HUES64 (cell line): ENCODE data around the gene KRT15.

Experiments used
- H3K27ac ChIP-seq: 2 replicates; pipeline ENCODE4 v1.7.0; 2013; ENCODE audit warnings: low read depth, low read length, inconsistent platforms
- H3K27me3 ChIP-seq: 2 replicates; pipeline ENCODE4 v1.6.1; 2013; ENCODE audit warnings: mild to moderate bottlenecking, low read length; ENCODE audit not compliant: insufficient read depth
- H3K36me3 ChIP-seq: 2 replicates; pipeline ENCODE4 v1.6.1; 2013; ENCODE audit warnings: mild to moderate bottlenecking, low read length; ENCODE audit not compliant: insufficient read depth
- H3K4me1 ChIP-seq: 2 replicates; pipeline ENCODE4 v1.6.1; 2013; ENCODE audit warnings: mild to moderate bottlenecking, low read length, moderate library complexity; ENCODE audit not compliant: insufficient read depth
- H3K4me3 ChIP-seq: 2 replicates; pipeline ENCODE4 v1.5.1; 2013; ENCODE audit warnings: mild to moderate bottlenecking, low read length, moderate library complexity
- H3K9ac ChIP-seq: 2 replicates; pipeline ENCODE4 v1.6.1; 2013; ENCODE audit warnings: mild to moderate bottlenecking, low read depth, low read length
- H3K9me3 ChIP-seq: 2 replicates; pipeline ENCODE4 v1.6.1; 2013; ENCODE audit warnings: low read depth, low read length; ENCODE audit not compliant: insufficient read depth
- WGBS: fragments of 150-250, 120-280 bp; methylation state at CpG from one replicate; pipeline ENCODE4 v1.1.7; 2013; ENCODE audit warnings: missing lambda C conversion rate; 5-methylcytosine and 5-hydroxymethylcytosine counted together

The KRT15 gene

GRCh38 chr17:41513168-41513547 lies 5.5 kb downstream of the KRT15 start:
- no peak overlapping the region for H3K9ac ChIP-seq
- no peaks in the 10 kb centered on the region for H3K9me3 ChIP-seq
- H3K36me3 ChIP-seq: no peaks in the 10 kb centered on the region
- 93% methylated on average over 5 of the region's 5 CpGs for WGBS
- H3K4me1 ChIP-seq: peaks cover 10% of the 10 kb centered on the region
- no peak overlapping the region for H3K4me3 ChIP-seq
- no peaks in the 10 kb centered on the region for H3K27me3 ChIP-seq
- H3K27ac ChIP-seq: no peak overlapping the region

GRCh38 chr17:41512546-41513167 lies 6.0 kb downstream of the KRT15 start:
- H3K27me3 ChIP-seq: no peaks in the 10 kb centered on the region
- 82% methylated on average over 7 of the region's 7 CpGs for WGBS
- no peaks in the 10 kb centered on the region for H3K36me3 ChIP-seq
- H3K9me3 ChIP-seq: no peaks in the 10 kb centered on the region
- no peak overlapping the region for H3K9ac ChIP-seq
- H3K4me3 ChIP-seq: no peak overlapping the region
- H3K4me1 ChIP-seq: peaks cover 10% of the 10 kb centered on the region
- H3K27ac ChIP-seq: no peak overlapping the region

- Histone ChIP-seq H3K4me3 (no peak overlapping the region), H3K4me1 (peaks cover 10% of the 10 kb centered on the region), H3K9me3 (no peaks in the 10 kb centered on the region), H3K9ac (no peak overlapping the region), H3K27me3 (no peaks in the 10 kb centered on the region), H3K36me3 (no peaks in the 10 kb centered on the region), H3K27ac (no peak overlapping the region)
- WGBS: 92% methylated on average over 10 of the region's 10 CpGs
These were observed 7.0 kb downstream of the KRT15 start for GRCh38 chr17:41511716-41512115.

- H3K4me3 ChIP-seq: no peak overlapping the region
- no peaks in the 10 kb centered on the region for H3K9me3 ChIP-seq
- no peak overlapping the region for H3K9ac ChIP-seq
- H3K36me3 ChIP-seq: no peaks in the 10 kb centered on the region
- H3K4me1 ChIP-seq: peaks cover 10% of the 10 kb centered on the region
- WGBS: 76% methylated on average over 4 of the region's 4 CpGs
- H3K27ac ChIP-seq: no peak overlapping the region
- H3K27me3 ChIP-seq: no peaks in the 10 kb centered on the region
These were observed 7.6 kb downstream of the KRT15 start for GRCh38 chr17:41511116-41511515.

- Histone ChIP-seq H3K4me3 (no peak overlapping the region), H3K36me3 (no peaks in the 10 kb centered on the region), H3K4me1 (peaks cover 10% of the 10 kb centered on the region), H3K9me3 (no peaks in the 10 kb centered on the region), H3K9ac (no peak overlapping the region), H3K27ac (no peak overlapping the region), H3K27me3 (no peaks in the 10 kb centered on the region)
- WGBS: 85% methylated on average over 7 of the region's 7 CpGs
These were observed 8.2 kb downstream of the KRT15 start for GRCh38 chr17:41510251-41511065.

GRCh38 chr17:41507315-41507880 lies 11.3 kb downstream of the KRT15 start:
- no peaks in the 10 kb centered on the region for H3K27me3 ChIP-seq

GRCh38 chr17:41505809-41506767 lies 12.6 kb downstream of the KRT15 start:
- no peak overlapping the region for H3K27ac ChIP-seq
- H3K4me1 ChIP-seq: peaks cover 10% of the 10 kb centered on the region
- H3K27me3 ChIP-seq: no peaks in the 10 kb centered on the region
- WGBS: 92% methylated on average over 14 of the region's 14 CpGs
- H3K36me3 ChIP-seq: no peaks in the 10 kb centered on the region
- no peak overlapping the region for H3K4me3 ChIP-seq
- no peak overlapping the region for H3K9ac ChIP-seq
- H3K9me3 ChIP-seq: no peaks in the 10 kb centered on the region

More at GRCh38 chr17:41507315-41507880, 11.3 kb downstream of the KRT15 start:
- H3K4me3 ChIP-seq: no peak overlapping the region
- peaks cover 10% of the 10 kb centered on the region for H3K4me1 ChIP-seq
- no peaks in the 10 kb centered on the region for H3K9me3 ChIP-seq
- no peak overlapping the region for H3K9ac ChIP-seq
- H3K27ac ChIP-seq: no peak overlapping the region
- H3K36me3 ChIP-seq: no peaks in the 10 kb centered on the region
- 65% methylated on average over 10 of the region's 10 CpGs for WGBS

GRCh38 chr17:41505007-41505808 lies 13.5 kb downstream of the KRT15 start, which contains the start of gene KRT13:
Gene KRT13 (minus strand): TSS chr17:41505612. CDS start chr17:41505550, 62 bp downstream.
- 91% methylated on average over 17 of the region's 17 CpGs for WGBS
- no peak within 1 kb of the TSS for H3K27ac ChIP-seq
- H3K4me1 ChIP-seq: peaks cover 8% of the 10 kb centered on the region
- no peaks in the 10 kb centered on the region for H3K27me3 ChIP-seq
- H3K9me3 ChIP-seq: no peaks in the 10 kb centered on the region
- no peaks in the 10 kb centered on the region for H3K36me3 ChIP-seq
- H3K9ac ChIP-seq: no peak within 1 kb of the TSS
- H3K4me3 ChIP-seq: no peak within 1 kb of the TSS

- Histone ChIP-seq H3K9me3 (no peaks in the 10 kb centered on the region), H3K27me3 (no peaks in the 10 kb centered on the region), H3K27ac (no peak overlapping the region)
These were observed 14.3 kb downstream of the KRT15 start for GRCh38 chr17:41504246-41504977.

GRCh38 chr17:41503202-41503601 lies 15.5 kb downstream of the KRT15 start:
- 95% methylated on average over 8 of the region's 9 CpGs for WGBS
- Histone ChIP-seq H3K9me3 (no peaks in the 10 kb centered on the region), H3K4me3 (no peak overlapping the region), H3K36me3 (no peaks in the 10 kb centered on the region), H3K4me1 (peaks cover 7% of the 10 kb centered on the region), H3K27ac (no peak overlapping the region), H3K9ac (no peak overlapping the region), H3K27me3 (no peaks in the 10 kb centered on the region; the same call in 1 of the 2 replicates)

More at GRCh38 chr17:41504246-41504977, 14.3 kb downstream of the KRT15 start:
- Histone ChIP-seq H3K9ac (no peak overlapping the region), H3K4me1 (peaks cover 7% of the 10 kb centered on the region), H3K4me3 (no peak overlapping the region), H3K36me3 (no peaks in the 10 kb centered on the region)
- WGBS: 90% methylated on average over 8 of the region's 8 CpGs
